Sigmoid colon (tissue), 7 donors: ENCODE measurements around the gene PLXNB1. TPM values are rescaled to one million over a fixed set of nuclear protein-coding genes. Genes with fewer than 3 reads are reported as not detected.

ENCODE experiments used
- DNase-seq: peaks from one replicate; pipeline ENCODE4 v3.0.0-alpha.2; 2019
- H3K27ac ChIP-seq, 4 donors: fragments of 200-600 bp; sonication (generic); one replicate each; pipeline ENCODE4 v1.5.1; 2016 to 2019; ENCODE audit warnings: mild to moderate bottlenecking in 1 of 4
- H3K27me3 ChIP-seq, 3 donors: fragments of 200-600 bp; sonication (generic); one replicate each; pipeline ENCODE4 v1.5.1; 2019; ENCODE audit warnings: mild to moderate bottlenecking in 1 of 3
- H3K36me3 ChIP-seq, 4 donors: fragments of 200-600 bp; sonication (generic); one replicate each; pipeline ENCODE4 v1.5.1; 2016 to 2019
- H3K4me1 ChIP-seq, 4 donors: fragments of 200-600 bp; sonication (generic); one replicate each; pipeline ENCODE4 v1.5.1; 2017 to 2019
- H3K4me3 ChIP-seq, 4 donors: fragments of 200-600 bp; sonication (generic); one replicate each; pipeline ENCODE4 v1.5.1; 2017 to 2019; ENCODE audit warnings: mild to moderate bottlenecking in 2 of 4, moderate library complexity in 1 of 4
- H3K9me3 ChIP-seq, 4 donors: fragments of 200-600 bp in 3 of 4; sonication (generic) in 3 of 4; one replicate each; pipeline versions ENCODE4 v1.5.1 to v1.6.1; 2013 to 2019
- EP300 ChIP-seq, 4 donors: sonication (generic); formaldehyde crosslinking; IDR thresholded peaks; one replicate each; pipeline ENCODE4 v1.6.1; 2017; ENCODE audit warnings: antibody characterized with exemption in 4 of 4
- POLR2A ChIP-seq, 2 donors: fragments of 450-650 bp; IDR thresholded peaks; one replicate each; pipeline ENCODE4 v1.6.1; 2016; ENCODE audit warnings: antibody characterized with exemption in 2 of 2, mild to moderate bottlenecking in 2 of 2, moderate library complexity in 2 of 2
- POLR2AphosphoS5 ChIP-seq, 4 donors: sonication (generic); formaldehyde crosslinking; IDR thresholded peaks; one replicate each; pipeline ENCODE4 v1.6.1; 2017; ENCODE audit warnings: antibody characterized with exemption in 4 of 4
- WGBS, 2 donors: extraction: QIAGEN DNeasy Blood & Tissue Kit; methylation state at CpG; one replicate each; pipeline ENCODE4 v1.1.7; 2013; 5-methylcytosine and 5-hydroxymethylcytosine counted together
- intact Hi-C: fragments of 100-400 bp; cut with DNase I; formaldehyde crosslinking; loops from one replicate; pipeline ENCODE4 v1.15.1; 2023
- polyA plus RNA-seq, 3 donors: library from polyadenylated mRNA; stranded (reverse); fragments of 200-250 nt; gene quantifications; one replicate each; pipeline ENCODE4 v1.2.3, GENCODE V29; 2013
- small RNA-seq, 3 donors: library from RNA; depleted of rRNA; stranded (forward); fragments of <200 nt; gene quantifications; one replicate each; pipeline ENCODE3, GENCODE V24; 2016
- total RNA-seq, 4 donors: library from RNA; depleted of rRNA; stranded (reverse); fragments of >200 nt; gene quantifications; one replicate each; pipeline ENCODE4 v1.1.0, GENCODE V29; 2016
- TF ChIP-seq, protein P1 (sequence below), 4 experiments: fragments of 450-650 bp in 3 of 4; fragments of 200-600 bp in 1 of 4; IDR thresholded peaks; one replicate each; pipeline ENCODE4 v1.5.1; 2016 to 2019; ENCODE audit warnings: antibody characterized with exemption in 4 of 4, mild to moderate bottlenecking in 3 of 4, moderate library complexity in 2 of 4
- donor health status: healthy with polysubstance abuse.
- donor health status: Bipolar disorder and iron deficiency.
- donor health status: healthy.

The PLXNB1 gene
- total and polyA plus RNA-seq, 7 donors = 10.2 to 162 (median 65.7) TPM

DNA sequence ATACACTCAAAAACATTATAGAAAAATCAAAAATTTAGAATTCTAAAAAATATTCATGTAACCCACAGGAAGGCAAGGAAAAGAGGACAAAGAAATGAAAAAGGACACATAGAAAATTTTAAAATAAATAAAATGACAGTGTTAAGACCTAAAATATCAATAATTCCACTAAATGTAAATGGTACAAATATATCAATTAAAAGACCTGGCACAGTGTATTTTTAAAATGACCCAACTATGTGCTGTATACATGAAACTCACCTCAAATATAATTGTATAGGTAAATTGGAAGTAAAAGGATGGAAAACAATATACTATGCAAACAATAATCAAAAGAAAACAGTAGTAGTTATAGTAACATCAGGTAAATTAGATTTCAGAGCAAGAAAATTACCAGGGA is 68.0 kb downstream of the PLXNB1 start:
- intact Hi-C loops = no loop called here
- H3K27ac ChIP-seq = no peak overlapping the region
- H3K4me3 ChIP-seq = no peak overlapping the region
- no peaks in the 10 kb centered on the region for H3K4me1 ChIP-seq
- no peaks in the 10 kb centered on the region for H3K27me3 ChIP-seq
- no peaks in the 10 kb centered on the region for H3K36me3 ChIP-seq
- no peak for DNase-seq
- TF ChIP-seq EP300 (IDR thresholded peaks at IDR 0.05) = no peak
- TF ChIP-seq, protein P1, sequence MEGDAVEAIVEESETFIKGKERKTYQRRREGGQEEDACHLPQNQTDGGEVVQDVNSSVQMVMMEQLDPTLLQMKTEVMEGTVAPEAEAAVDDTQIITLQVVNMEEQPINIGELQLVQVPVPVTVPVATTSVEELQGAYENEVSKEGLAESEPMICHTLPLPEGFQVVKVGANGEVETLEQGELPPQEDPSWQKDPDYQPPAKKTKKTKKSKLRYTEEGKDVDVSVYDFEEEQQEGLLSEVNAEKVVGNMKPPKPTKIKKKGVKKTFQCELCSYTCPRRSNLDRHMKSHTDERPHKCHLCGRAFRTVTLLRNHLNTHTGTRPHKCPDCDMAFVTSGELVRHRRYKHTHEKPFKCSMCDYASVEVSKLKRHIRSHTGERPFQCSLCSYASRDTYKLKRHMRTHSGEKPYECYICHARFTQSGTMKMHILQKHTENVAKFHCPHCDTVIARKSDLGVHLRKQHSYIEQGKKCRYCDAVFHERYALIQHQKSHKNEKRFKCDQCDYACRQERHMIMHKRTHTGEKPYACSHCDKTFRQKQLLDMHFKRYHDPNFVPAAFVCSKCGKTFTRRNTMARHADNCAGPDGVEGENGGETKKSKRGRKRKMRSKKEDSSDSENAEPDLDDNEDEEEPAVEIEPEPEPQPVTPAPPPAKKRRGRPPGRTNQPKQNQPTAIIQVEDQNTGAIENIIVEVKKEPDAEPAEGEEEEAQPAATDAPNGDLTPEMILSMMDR (IDR thresholded peaks at IDR 0.05) = no peak
- no peak for TF ChIP-seq POLR2AphosphoS5 (IDR thresholded peaks at IDR 0.05)
- no peak for TF ChIP-seq POLR2A (IDR thresholded peaks at IDR 0.05)
- H3K9me3 ChIP-seq = no peaks in the 10 kb centered on the region

DNA sequence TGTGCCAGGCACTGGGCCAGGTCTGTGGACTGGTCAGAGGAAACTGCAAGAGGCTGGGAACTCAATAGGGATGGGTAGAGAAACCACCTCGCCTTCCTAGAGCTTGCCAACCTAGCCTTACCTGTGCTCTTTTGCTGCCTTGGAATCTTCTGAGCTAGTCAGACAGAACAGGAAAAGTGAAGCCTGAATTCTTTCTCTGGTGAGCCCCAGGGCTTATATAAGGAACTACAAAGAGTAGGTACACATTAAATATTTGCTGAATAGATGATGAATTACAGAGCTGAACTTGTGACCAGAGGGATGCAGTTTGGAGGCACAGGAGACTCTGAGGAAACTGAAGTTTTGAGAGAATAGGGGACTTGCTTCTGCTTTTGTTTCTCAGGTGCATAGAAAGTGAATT is 73.5 kb downstream of the PLXNB1 start:
- TF ChIP-seq POLR2AphosphoS5 (IDR thresholded peaks at IDR 0.05) (no peak), EP300 (IDR thresholded peaks at IDR 0.05) (no peak), POLR2A (IDR thresholded peaks at IDR 0.05) (no peak)
- TF ChIP-seq, protein P1 (IDR thresholded peaks at IDR 0.05) = no peak
- H3K27ac ChIP-seq = no peak overlapping the region
- no peaks in the 10 kb centered on the region for H3K27me3 ChIP-seq
- WGBS, 2 donors = 62 to 75% methylated on average over 1 of the region's 1 CpG
- H3K36me3 ChIP-seq = no peaks in the 10 kb centered on the region
- H3K4me3 ChIP-seq = no peak overlapping the region
- intact Hi-C loops = no loop called here
- H3K4me1 ChIP-seq = no peaks in the 10 kb centered on the region
- DNase-seq = no peak
- H3K9me3 ChIP-seq = no peaks in the 10 kb centered on the region

DNA sequence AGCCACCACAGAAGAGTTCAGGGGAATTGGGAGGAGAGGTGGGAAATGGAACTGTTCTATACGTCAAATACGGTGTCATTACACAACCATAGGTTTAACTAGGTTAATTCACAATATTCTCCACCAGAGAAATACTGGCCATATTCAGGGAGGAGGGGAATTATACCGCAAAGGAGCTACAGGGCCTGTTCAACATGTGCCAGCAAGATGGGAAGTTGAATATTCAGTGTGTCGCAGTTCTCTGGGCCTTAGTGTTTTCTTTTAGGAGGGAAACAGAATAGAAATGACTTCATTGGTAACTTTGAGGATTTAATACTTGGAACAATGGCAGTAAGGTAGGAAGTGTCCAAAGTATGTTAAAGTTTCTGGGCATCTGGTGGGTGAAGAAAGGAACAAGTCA is 75.9 kb downstream of the PLXNB1 start:
- intact Hi-C loops = no loop called here

More for the DNA sequence above, 75.9 kb downstream of the PLXNB1 start:
- no peaks in the 10 kb centered on the region for H3K9me3 ChIP-seq
- WGBS, 2 donors = 92 to 95% methylated on average over 4 of the region's 4 CpGs
- no peaks in the 10 kb centered on the region for H3K36me3 ChIP-seq
- DNase-seq = no peak
- no peaks in the 10 kb centered on the region for H3K4me1 ChIP-seq
- no peak overlapping the region for H3K27ac ChIP-seq
- TF ChIP-seq EP300 (IDR thresholded peaks at IDR 0.05) (no peak), POLR2A (IDR thresholded peaks at IDR 0.05) (no peak), POLR2AphosphoS5 (IDR thresholded peaks at IDR 0.05) (no peak)
- TF ChIP-seq, protein P1 (IDR thresholded peaks at IDR 0.05) = no peak
- H3K4me3 ChIP-seq = no peak overlapping the region
- H3K27me3 ChIP-seq = no peaks in the 10 kb centered on the region

Small RNAs within 50 kb of the gene (small RNA-seq; reads per million reads assigned to genes)
- 0 reads per million in 3 donors for gene RN7SL321P

Other genes with a start within 250 kb of the PLXNB1 start
- 1 to 10 TPM in 1 of 4 donors, under 1 TPM in 2, not detected in 1; 0.27 to 3.9 (median 0.28) TPM for gene CDC25A, start 241.7 kb downstream of the PLXNB1 start, total RNA-seq
- 1 to 10 TPM; 1.2 to 8.1 (median 3.9) TPM for gene CDC25A, start 241.7 kb downstream of the PLXNB1 start, polyA plus RNA-seq
- gene CAMP, start 206.6 kb downstream of the PLXNB1 start, total RNA-seq = 1 to 10 TPM in 1 of 4 donors, not detected in 3; 1.1 TPM
- gene CAMP, start 206.6 kb downstream of the PLXNB1 start, polyA plus RNA-seq = 1 to 10 TPM in 1 of 3 donors, not detected in 2; 1.2 TPM
- 10 to 100 TPM in 2 of 4 donors, 1 to 10 TPM in 2; 5.7 to 24.1 (median 10.8) TPM for gene ZNF589, start 189.0 kb downstream of the PLXNB1 start, total RNA-seq
- gene ZNF589, start 189.0 kb downstream of the PLXNB1 start, polyA plus RNA-seq = 1 to 10 TPM; 1.2 to 8.1 (median 1.8) TPM
- gene NME6, start 128.7 kb downstream of the PLXNB1 start, total RNA-seq = 10 to 100 TPM; 14.7 to 36.2 (median 24.4) TPM
- gene NME6, start 128.7 kb downstream of the PLXNB1 start, polyA plus RNA-seq = 10 to 100 TPM; 20.0 to 24.0 (median 20.4) TPM
- not detected for gene SPINK8, start 96.4 kb downstream of the PLXNB1 start, total RNA-seq
- not detected for gene SPINK8, start 96.4 kb downstream of the PLXNB1 start, polyA plus RNA-seq
- not detected for gene FBXW12, start 57.9 kb downstream of the PLXNB1 start, total RNA-seq
- not detected for gene FBXW12, start 57.9 kb downstream of the PLXNB1 start, polyA plus RNA-seq
- 10 to 100 TPM in 3 of 4 donors, 1 to 10 TPM in 1; 9.4 to 22.5 (median 13.1) TPM for gene CCDC51, start 10.0 kb upstream of the PLXNB1 start, total RNA-seq
- 10 to 100 TPM; 12.7 to 21.6 (median 18.6) TPM for gene CCDC51, start 10.0 kb upstream of the PLXNB1 start, polyA plus RNA-seq
- 100 to 1,000 TPM; 146 to 352 (median 244) TPM for gene TMA7, start 10.2 kb upstream of the PLXNB1 start, total RNA-seq
- 100 to 1,000 TPM; 419 to 762 (median 624) TPM for gene TMA7, start 10.2 kb upstream of the PLXNB1 start, polyA plus RNA-seq
- 1 to 10 TPM; 3.4 to 9.4 (median 5.2) TPM for gene ATRIP, start 16.7 kb upstream of the PLXNB1 start, total RNA-seq
- gene ATRIP, start 16.7 kb upstream of the PLXNB1 start, polyA plus RNA-seq = 1 to 10 TPM; 1.8 to 6.2 (median 2.4) TPM
- gene SHISA5, start 74.1 kb upstream of the PLXNB1 start, total RNA-seq = 10 to 100 TPM; 62.0 to 88.9 (median 74.7) TPM
- 100 to 1,000 TPM in 1 of 3 donors, 10 to 100 TPM in 2; 57.7 to 142 (median 60.1) TPM for gene SHISA5, start 74.1 kb upstream of the PLXNB1 start, polyA plus RNA-seq
- gene PFKFB4, start 126.7 kb upstream of the PLXNB1 start, total RNA-seq = 1 to 10 TPM; 1.5 to 6.7 (median 2.7) TPM
- 1 to 10 TPM; 4.2 to 8.0 (median 4.8) TPM for gene PFKFB4, start 126.7 kb upstream of the PLXNB1 start, polyA plus RNA-seq
- not detected for gene UCN2, start 133.7 kb upstream of the PLXNB1 start, total RNA-seq
- gene UCN2, start 133.7 kb upstream of the PLXNB1 start, polyA plus RNA-seq = under 1 TPM in 1 of 3 donors, not detected in 2; 0.10 TPM
- gene COL7A1, start 165.2 kb upstream of the PLXNB1 start, total RNA-seq = 1 to 10 TPM; 1.5 to 9.4 (median 2.6) TPM
- gene COL7A1, start 165.2 kb upstream of the PLXNB1 start, polyA plus RNA-seq = 10 to 100 TPM in 1 of 3 donors, 1 to 10 TPM in 2; 1.4 to 15.4 (median 3.0) TPM
- 100 to 1,000 TPM; 199 to 241 (median 223) TPM for gene UQCRC1, start 179.6 kb upstream of the PLXNB1 start, total RNA-seq
- gene UQCRC1, start 179.6 kb upstream of the PLXNB1 start, polyA plus RNA-seq = 100 to 1,000 TPM; 451 to 828 (median 586) TPM
- gene TMEM89, start 191.7 kb upstream of the PLXNB1 start, total RNA-seq = not detected
- gene TMEM89, start 191.7 kb upstream of the PLXNB1 start, polyA plus RNA-seq = 1 to 10 TPM in 1 of 3 donors, not detected in 2; 1.2 TPM
- gene SLC26A6, start 205.4 kb upstream of the PLXNB1 start, total RNA-seq = 10 to 100 TPM in 3 of 4 donors, 1 to 10 TPM in 1; 6.4 to 33.0 (median 17.0) TPM
- 10 to 100 TPM in 1 of 3 donors, 1 to 10 TPM in 2; 9.0 to 70.8 (median 9.7) TPM for gene SLC26A6, start 205.4 kb upstream of the PLXNB1 start, polyA plus RNA-seq
- 1 to 10 TPM in 2 of 4 donors, under 1 TPM in 2; 0.33 to 1.4 (median 0.72) TPM for gene CELSR3, start 232.8 kb upstream of the PLXNB1 start, total RNA-seq
- gene CELSR3, start 232.8 kb upstream of the PLXNB1 start, polyA plus RNA-seq = 1 to 10 TPM in 1 of 3 donors, under 1 TPM in 2; under 0.01 to 2.5 (median under 0.01) TPM